NCI-H69 (cell line): ENCODE measurements around the gene HPGDS.

Experiments
- DNase-seq: peaks from one replicate; lab custom pipeline; 2025; lab: John Stamatoyannopoulos, UW

Gene HPGDS

DNA sequence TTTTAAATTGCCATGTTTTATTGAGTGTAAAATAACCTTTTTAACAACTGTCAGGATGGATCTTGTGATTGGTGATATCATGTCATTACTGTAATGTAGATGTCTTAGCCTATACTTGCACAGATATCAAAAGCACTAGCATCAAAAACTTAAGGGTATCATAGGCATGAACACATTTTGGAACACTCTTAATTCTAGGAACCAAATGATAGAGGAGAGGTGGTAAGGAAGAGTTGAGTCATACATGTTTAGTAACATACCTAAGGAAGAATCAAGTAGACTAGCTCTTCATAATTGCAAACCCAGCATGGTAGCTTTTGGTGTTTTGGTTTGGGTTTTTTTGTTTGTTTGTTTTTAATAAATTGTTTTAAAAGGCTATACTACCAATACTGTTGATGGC is 91.5 kb downstream of the HPGDS start:
- DNase-seq = no peak
